Prostate gland (tissue), 2 donors: Measurements from ENCODE around the gene FAM110D. TPM values are rescaled to one million over a fixed set of nuclear protein-coding genes. Genes with fewer than 3 reads are reported as not detected.

Source experiments
- DNase-seq: peaks from one replicate; pipeline ENCODE4 v3.0.0-alpha.2; 2019; ENCODE audit warnings: low spot score
- H3K27ac ChIP-seq, 2 donors: fragments of 200-600 bp; sonication (generic); 2 replicates each; pipeline ENCODE4 v1.5.1; 2017 to 2019
- H3K27me3 ChIP-seq: fragments of 200-600 bp; sonication (generic); replicated peaks from 2 replicates; pipeline ENCODE4 v1.5.1; 2019; ENCODE audit not compliant: insufficient read depth
- H3K36me3 ChIP-seq, 2 donors: fragments of 200-600 bp; sonication (generic); 1 replicate in 1 of 2; 2 replicates in 1 of 2; pipeline versions ENCODE4 v1.5.1 to v1.8.1; 2017 to 2019
- H3K4me1 ChIP-seq: fragments of 200-600 bp; sonication (generic); replicated peaks from 2 replicates; pipeline ENCODE4 v1.5.1; 2019
- H3K4me3 ChIP-seq, 2 donors: fragments of 200-600 bp; sonication (generic); 2 replicates each; pipeline ENCODE4 v1.5.1; 2017 to 2019
- H3K9me3 ChIP-seq: fragments of 200-600 bp; sonication (generic); 2 replicates; pipeline ENCODE4 v1.5.1; 2017
- CTCF ChIP-seq, 4 experiments: fragments of 200-600 bp in 2 of 4; fragments of 450-650 bp in 2 of 4; sonication (generic) in 2 of 4; IDR thresholded peaks; 1 replicate in 3 of 4; 2 replicates in 1 of 4; pipeline ENCODE4 v1.5.1; 2016 to 2019; ENCODE audit warnings: antibody characterized with exemption in 4 of 4, mild to moderate bottlenecking in 2 of 4, moderate library complexity in 2 of 4
- POLR2A ChIP-seq: fragments of 450-650 bp; IDR thresholded peaks from one replicate; pipeline ENCODE4 v1.6.1; 2016; ENCODE audit warnings: antibody characterized with exemption, mild to moderate bottlenecking
- POLR2AphosphoS5 ChIP-seq: sonication (generic); formaldehyde crosslinking; IDR thresholded peaks from one replicate; pipeline ENCODE4 v1.6.1; 2017; ENCODE audit warnings: antibody characterized with exemption
- WGBS: methylation state at CpG from one replicate; pipeline ENCODE4 v1.1.5; 2018; 5-methylcytosine and 5-hydroxymethylcytosine counted together
- intact Hi-C: fragments of 100-400 bp; cut with DNase I; formaldehyde crosslinking; loops from one replicate; pipeline ENCODE4 v1.14.2; 2022
- total RNA-seq, 2 donors: library from RNA; depleted of rRNA; stranded (reverse); fragments of >200 nt; gene quantifications; one replicate each; pipeline ENCODE4 v1.1.0, GENCODE V29; 2016

Gene FAM110D
- total RNA-seq, 2 donors from 2014 or later: 3.8 to 5.9 TPM

- no peaks in the 10 kb centered on the region for H3K4me1 ChIP-seq
- H3K27ac ChIP-seq: peak overlapping the region; percentile 87 to 92
- no peaks in the 10 kb centered on the region for H3K9me3 ChIP-seq
- TF ChIP-seq POLR2A (no peak), CTCF (IDR thresholded peaks at IDR 0.05) (no peak), POLR2AphosphoS5 (no peak)
- H3K4me3 ChIP-seq: peak overlapping the region; percentile 87 to 88
- intact Hi-C loops: loop anchor here (2.0 to 5.0 kb wide), 3 partner anchors 78 to 210 kb away; no protein-coding TSS in a partner anchor
- WGBS: 3% methylated on average over 9 of the region's 9 CpGs
- no peaks in the 10 kb centered on the region for H3K36me3 ChIP-seq
- DNase-seq: no peak
- no peaks in the 10 kb centered on the region for H3K27me3 ChIP-seq
These were observed 46.5 kb upstream of the FAM110D start for GRCh38 chr1:26112407-26112775.

- intact Hi-C loops: loop anchor here (5.0 kb wide), 2 partner anchors 163 to 208 kb away; no protein-coding TSS in a partner anchor
- no peaks in the 10 kb centered on the region for H3K36me3 ChIP-seq
- H3K9me3 ChIP-seq: no peaks in the 10 kb centered on the region
- TF ChIP-seq POLR2AphosphoS5: peak; percentile 67
- no peak for TF ChIP-seq CTCF (IDR thresholded peaks at IDR 0.05)
- TF ChIP-seq POLR2A: no peak
- H3K27ac ChIP-seq: no peak overlapping the region
- H3K4me3 ChIP-seq: no peak overlapping the region
- no peaks in the 10 kb centered on the region for H3K4me1 ChIP-seq
- H3K27me3 ChIP-seq: no peaks in the 10 kb centered on the region
- 74% methylated on average over 12 of the region's 12 CpGs for WGBS
- no peak for DNase-seq
These were observed 44.5 kb upstream of the FAM110D start for GRCh38 chr1:26114165-26114927.

- H3K9me3 ChIP-seq: no peaks in the 10 kb centered on the region
- no peaks in the 10 kb centered on the region for H3K36me3 ChIP-seq
- no peaks in the 10 kb centered on the region for H3K4me1 ChIP-seq
- no peak overlapping the region for H3K4me3 ChIP-seq
- H3K27ac ChIP-seq: no peak overlapping the region
- no peak for DNase-seq
- 79% methylated on average over 9 of the region's 9 CpGs for WGBS
- TF ChIP-seq CTCF (IDR thresholded peaks at IDR 0.05): no peak
- H3K27me3 ChIP-seq: no peaks in the 10 kb centered on the region
- intact Hi-C loops: no loop called here
These were observed 38.8 kb upstream of the FAM110D start for GRCh38 chr1:26119892-26120608.

GRCh38 chr1:26121854-26122773 lies 36.8 kb upstream of the FAM110D start:
- no peaks in the 10 kb centered on the region for H3K36me3 ChIP-seq
- peak overlapping the region; percentile 4 to 6 for H3K27ac ChIP-seq
- H3K4me3 ChIP-seq: no peak overlapping the region
- H3K4me1 ChIP-seq: no peaks in the 10 kb centered on the region
- intact Hi-C loops: no loop called here
- no peaks in the 10 kb centered on the region for H3K9me3 ChIP-seq
- no peaks in the 10 kb centered on the region for H3K27me3 ChIP-seq
- TF ChIP-seq POLR2AphosphoS5 (no peak), POLR2A (no peak), CTCF (IDR thresholded peaks at IDR 0.05) (no peak)
- 50% methylated on average over 8 of the region's 8 CpGs for WGBS
- DNase-seq: no peak
